ENCODE measurements around the gene ANKK1.

DNA sequence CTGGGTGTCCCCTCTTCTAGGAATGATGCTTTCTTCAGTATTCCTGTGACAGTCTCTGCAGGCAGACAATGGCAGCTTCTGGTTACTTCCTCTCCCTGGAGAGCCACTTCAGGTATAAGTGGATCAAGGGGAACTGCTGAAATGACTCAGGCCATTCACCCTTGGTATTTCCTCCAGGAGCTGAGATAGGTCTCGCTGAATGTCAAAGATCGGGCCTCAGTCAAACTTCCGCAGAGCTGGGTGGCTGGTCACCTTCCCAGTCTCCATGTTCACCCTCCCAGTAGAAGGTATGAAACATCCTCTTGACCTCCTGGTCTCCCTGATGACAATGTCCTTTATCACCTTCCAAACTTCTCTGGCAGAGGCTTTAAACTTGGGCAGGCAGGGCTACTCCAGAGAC, 1.8 kb upstream of the ANKK1 start:
- TF ChIP-seq POLR2A (IDR thresholded peaks at IDR 0.05): no peak
- TF ChIP-seq, protein P1, sequence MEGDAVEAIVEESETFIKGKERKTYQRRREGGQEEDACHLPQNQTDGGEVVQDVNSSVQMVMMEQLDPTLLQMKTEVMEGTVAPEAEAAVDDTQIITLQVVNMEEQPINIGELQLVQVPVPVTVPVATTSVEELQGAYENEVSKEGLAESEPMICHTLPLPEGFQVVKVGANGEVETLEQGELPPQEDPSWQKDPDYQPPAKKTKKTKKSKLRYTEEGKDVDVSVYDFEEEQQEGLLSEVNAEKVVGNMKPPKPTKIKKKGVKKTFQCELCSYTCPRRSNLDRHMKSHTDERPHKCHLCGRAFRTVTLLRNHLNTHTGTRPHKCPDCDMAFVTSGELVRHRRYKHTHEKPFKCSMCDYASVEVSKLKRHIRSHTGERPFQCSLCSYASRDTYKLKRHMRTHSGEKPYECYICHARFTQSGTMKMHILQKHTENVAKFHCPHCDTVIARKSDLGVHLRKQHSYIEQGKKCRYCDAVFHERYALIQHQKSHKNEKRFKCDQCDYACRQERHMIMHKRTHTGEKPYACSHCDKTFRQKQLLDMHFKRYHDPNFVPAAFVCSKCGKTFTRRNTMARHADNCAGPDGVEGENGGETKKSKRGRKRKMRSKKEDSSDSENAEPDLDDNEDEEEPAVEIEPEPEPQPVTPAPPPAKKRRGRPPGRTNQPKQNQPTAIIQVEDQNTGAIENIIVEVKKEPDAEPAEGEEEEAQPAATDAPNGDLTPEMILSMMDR (IDR thresholded peaks at IDR 0.05): no peak
